Ascending aorta (tissue), 2 donors: Measurements from ENCODE around the gene MYLK2. TPM values are rescaled to one million over a fixed set of nuclear protein-coding genes. Genes with fewer than 3 reads are reported as not detected.

Source experiments
- DNase-seq, 2 donors: peaks; one replicate each; pipeline ENCODE4 v3.0.0-alpha.2; 2019; ENCODE audit warnings: low spot score in 2 of 2
- H3K27ac ChIP-seq, 2 donors: fragments of 200-600 bp; sonication (generic); one replicate each; pipeline ENCODE4 v1.5.1; 2016 to 2017; ENCODE audit warnings: mild to moderate bottlenecking in 1 of 2
- H3K27me3 ChIP-seq: fragments of 200-600 bp; sonication (generic); one replicate; pipeline ENCODE4 v1.5.1; 2017
- H3K36me3 ChIP-seq, 2 donors: fragments of 200-600 bp; sonication (generic); one replicate each; pipeline ENCODE4 v1.5.1; 2016
- H3K4me1 ChIP-seq, 2 donors: fragments of 200-600 bp; sonication (generic); one replicate each; pipeline ENCODE4 v1.5.1; 2016 to 2017; ENCODE audit warnings: mild to moderate bottlenecking in 1 of 2
- H3K4me3 ChIP-seq, 2 donors: fragments of 200-600 bp; sonication (generic); one replicate each; pipeline ENCODE4 v1.5.1; 2016 to 2017; ENCODE audit warnings: mild to moderate bottlenecking in 1 of 2
- H3K9me3 ChIP-seq, 2 donors: fragments of 200-600 bp; sonication (generic); one replicate each; pipeline ENCODE4 v1.5.1; 2016
- intact Hi-C: fragments of 100-400 bp; cut with DNase I; formaldehyde crosslinking; loops from one replicate; pipeline ENCODE4 v1.15.1; 2023
- total RNA-seq: library from RNA; depleted of rRNA; stranded (reverse); fragments of >200 nt; gene quantifications from one replicate; pipeline ENCODE4 v1.1.0, GENCODE V29; 2016
- TF ChIP-seq, protein P1 (sequence below), 3 experiments: fragments of 200-600 bp in 2 of 3; fragments of 450-650 bp in 1 of 3; sonication (generic) in 2 of 3; IDR thresholded peaks; one replicate each; pipeline ENCODE4 v1.5.1; 2016 to 2019; ENCODE audit warnings: antibody characterized with exemption in 3 of 3, mild to moderate bottlenecking in 1 of 3, moderate library complexity in 1 of 3

The MYLK2 gene
- total RNA-seq, 1 donor from 2014 or later = not detected

DNA sequence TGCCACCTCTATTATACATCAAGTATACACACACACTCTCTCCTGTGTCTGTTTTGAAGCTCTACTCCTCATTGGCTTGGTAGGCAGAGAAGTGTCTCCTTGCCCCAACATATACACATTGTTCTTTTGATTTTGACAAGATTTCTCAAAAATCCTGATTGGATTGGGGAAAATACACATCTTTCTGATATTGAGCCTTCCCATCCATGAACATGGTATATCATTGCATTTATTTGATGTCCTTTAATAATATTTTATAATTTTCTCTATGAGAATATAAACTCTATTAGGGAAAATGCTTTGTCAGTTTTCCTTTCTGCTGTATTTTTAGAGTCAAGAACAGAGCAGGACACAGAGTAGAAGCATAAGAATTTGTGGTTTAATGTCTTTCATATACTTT, 58.5 kb downstream of the MYLK2 start:
- no peaks in the 10 kb centered on the region for H3K9me3 ChIP-seq
- no peaks in the 10 kb centered on the region for H3K27me3 ChIP-seq
- no peaks in the 10 kb centered on the region for H3K36me3 ChIP-seq
- H3K27ac ChIP-seq = no peak overlapping the region
- TF ChIP-seq, protein P1, sequence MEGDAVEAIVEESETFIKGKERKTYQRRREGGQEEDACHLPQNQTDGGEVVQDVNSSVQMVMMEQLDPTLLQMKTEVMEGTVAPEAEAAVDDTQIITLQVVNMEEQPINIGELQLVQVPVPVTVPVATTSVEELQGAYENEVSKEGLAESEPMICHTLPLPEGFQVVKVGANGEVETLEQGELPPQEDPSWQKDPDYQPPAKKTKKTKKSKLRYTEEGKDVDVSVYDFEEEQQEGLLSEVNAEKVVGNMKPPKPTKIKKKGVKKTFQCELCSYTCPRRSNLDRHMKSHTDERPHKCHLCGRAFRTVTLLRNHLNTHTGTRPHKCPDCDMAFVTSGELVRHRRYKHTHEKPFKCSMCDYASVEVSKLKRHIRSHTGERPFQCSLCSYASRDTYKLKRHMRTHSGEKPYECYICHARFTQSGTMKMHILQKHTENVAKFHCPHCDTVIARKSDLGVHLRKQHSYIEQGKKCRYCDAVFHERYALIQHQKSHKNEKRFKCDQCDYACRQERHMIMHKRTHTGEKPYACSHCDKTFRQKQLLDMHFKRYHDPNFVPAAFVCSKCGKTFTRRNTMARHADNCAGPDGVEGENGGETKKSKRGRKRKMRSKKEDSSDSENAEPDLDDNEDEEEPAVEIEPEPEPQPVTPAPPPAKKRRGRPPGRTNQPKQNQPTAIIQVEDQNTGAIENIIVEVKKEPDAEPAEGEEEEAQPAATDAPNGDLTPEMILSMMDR (IDR thresholded peaks at IDR 0.05) = no peak
- intact Hi-C loops = loop anchor here (2.0 to 10.0 kb wide), 2 partner anchors 231 to 327 kb away; partner anchors contain the start of genes PLAGL2, POFUT1 and TM9SF4
- no peak overlapping the region for H3K4me3 ChIP-seq
- peaks cover 0 to 4% of the 10 kb centered on the region in 2 donors for H3K4me1 ChIP-seq
- no peak for DNase-seq

DNA sequence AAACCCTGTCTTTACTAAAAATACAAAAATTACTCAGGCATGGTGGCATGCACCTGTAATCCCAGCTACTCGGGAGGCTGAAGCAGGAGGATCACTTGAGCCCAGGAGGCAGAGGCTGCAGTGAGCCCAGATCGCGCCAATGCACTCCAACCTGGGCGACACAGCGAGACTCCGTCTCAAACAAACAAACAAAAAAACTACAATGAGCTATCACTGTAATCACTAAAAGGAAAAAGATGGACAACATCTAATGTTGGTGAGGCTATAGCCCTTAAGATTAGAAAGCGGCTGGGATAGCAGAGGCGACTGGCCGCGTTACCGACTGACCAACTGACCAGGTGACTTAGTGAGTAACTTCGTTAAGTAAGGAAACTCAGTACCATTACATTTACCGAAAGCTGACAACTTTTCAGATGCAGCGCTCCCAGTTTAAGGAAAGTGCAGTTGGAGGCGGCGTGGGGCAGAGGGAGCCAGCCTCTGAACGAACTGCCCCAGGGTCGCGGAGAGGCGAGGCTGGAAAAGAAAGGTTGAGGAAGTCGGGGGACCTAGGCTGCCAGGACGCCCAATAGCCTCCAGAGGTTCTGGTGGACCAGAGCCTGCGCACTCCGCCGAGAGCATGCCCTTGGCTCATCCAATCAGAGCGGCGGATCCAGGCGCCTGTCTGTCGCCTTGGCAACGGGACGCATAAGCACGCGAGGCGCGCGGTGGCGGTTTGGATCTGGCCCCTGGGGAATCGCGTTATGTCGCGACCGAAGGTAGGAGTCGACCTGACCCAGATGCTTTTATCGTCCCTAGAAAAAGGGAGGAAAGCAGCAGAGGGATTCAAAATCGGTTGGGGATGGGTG, 60.2 kb downstream of the MYLK2 start:
- intact Hi-C loops = loop anchor here (1.0 to 10.0 kb wide), 3 partner anchors 9 to 325 kb away; partner anchors contain the start of genes DUSP15, PLAGL2, POFUT1 and TM9SF4
- peak overlapping the region; percentile 62 to 63 for H3K4me3 ChIP-seq
- no peaks in the 10 kb centered on the region for H3K27me3 ChIP-seq
- TF ChIP-seq, protein P1 (IDR thresholded peaks at IDR 0.05) = peak in 1 of 3 experiments; percentile 16
- peaks cover 0 to 4% of the 10 kb centered on the region in 2 donors for H3K4me1 ChIP-seq
- peak; percentile 87 to 98 for DNase-seq
- no peaks in the 10 kb centered on the region for H3K9me3 ChIP-seq
- no peaks in the 10 kb centered on the region for H3K36me3 ChIP-seq
- peak overlapping the region; percentile 59 to 76 for H3K27ac ChIP-seq

DNA sequence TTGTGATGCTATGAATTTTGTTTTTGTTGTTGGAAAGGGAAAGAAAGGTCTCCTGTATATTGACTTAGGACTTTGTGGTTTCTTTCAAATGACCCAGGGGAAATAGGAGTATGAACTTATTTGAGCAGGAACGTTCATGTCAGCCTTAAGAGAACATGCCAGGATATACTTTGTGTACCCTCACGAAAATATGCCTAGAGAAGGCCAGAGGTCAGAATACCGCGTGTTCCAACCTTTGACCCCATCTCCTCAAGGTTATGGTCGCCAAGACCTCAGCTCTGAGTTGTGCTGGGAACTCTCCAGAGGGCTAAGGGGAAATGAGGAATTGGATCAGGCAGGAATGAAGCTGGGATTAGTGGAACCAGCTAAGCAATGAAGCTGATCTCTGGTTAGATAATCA, 62.8 kb downstream of the MYLK2 start:
- Histone ChIP-seq H3K4me3 (no peak overlapping the region), H3K27me3 (no peaks in the 10 kb centered on the region), H3K4me1 (peaks cover 0 to 4% of the 10 kb centered on the region in 2 donors), H3K27ac (no peak overlapping the region), H3K9me3 (no peaks in the 10 kb centered on the region), H3K36me3 (no peaks in the 10 kb centered on the region)
- TF ChIP-seq, protein P1 (IDR thresholded peaks at IDR 0.05) = no peak
- intact Hi-C loops = no loop called here
- DNase-seq = no peak

DNA sequence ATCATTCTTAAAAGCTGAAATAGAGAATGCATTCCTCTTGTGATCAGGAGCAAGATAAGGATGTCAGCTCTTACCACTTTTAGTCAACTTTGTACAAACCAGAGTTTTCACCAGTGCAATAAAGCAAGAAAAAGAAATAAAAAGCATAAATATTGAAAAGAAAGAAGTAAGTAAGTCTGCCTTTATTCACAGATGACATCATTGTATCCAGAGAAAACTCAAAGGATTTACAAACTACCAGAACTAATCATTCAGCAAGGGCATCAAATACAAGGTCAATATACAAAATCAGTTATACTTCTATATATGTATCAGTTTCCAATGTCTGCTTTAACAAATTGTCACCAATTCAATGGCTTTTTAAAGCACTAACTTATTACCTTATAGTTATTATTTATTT, 64.7 kb downstream of the MYLK2 start:
- TF ChIP-seq, protein P1 (IDR thresholded peaks at IDR 0.05) = no peak
- Histone ChIP-seq H3K4me3 (no peak overlapping the region), H3K9me3 (no peaks in the 10 kb centered on the region), H3K36me3 (no peaks in the 10 kb centered on the region), H3K4me1 (peaks cover 0 to 4% of the 10 kb centered on the region in 2 donors), H3K27ac (no peak overlapping the region), H3K27me3 (no peaks in the 10 kb centered on the region)
- intact Hi-C loops = no loop called here
- DNase-seq = no peak

Other genes starting within 250 kb of the MYLK2 start
- gene ID1, start 214.1 kb upstream of the MYLK2 start, total RNA-seq = 3,326 TPM
- gene COX4I2, start 181.4 kb upstream of the MYLK2 start, total RNA-seq = 61.4 TPM
- gene BCL2L1, start 96.5 kb upstream of the MYLK2 start, total RNA-seq = 200 TPM
- not detected for gene TPX2, start 80.1 kb upstream of the MYLK2 start, total RNA-seq
- 21.8 TPM for gene FOXS1, start 26.2 kb downstream of the MYLK2 start, total RNA-seq
- 13.0 TPM for gene DUSP15, start 51.2 kb downstream of the MYLK2 start, total RNA-seq
- gene TTLL9, start 51.3 kb downstream of the MYLK2 start, total RNA-seq = not detected
- gene PDRG1, start 132.7 kb downstream of the MYLK2 start, total RNA-seq = 1.7 TPM
- gene XKR7, start 148.8 kb downstream of the MYLK2 start, total RNA-seq = not detected
- gene CCM2L, start 191.1 kb downstream of the MYLK2 start, total RNA-seq = 38.6 TPM
- 16.8 TPM for gene HCK, start 232.9 kb downstream of the MYLK2 start, total RNA-seq